Activated naive CD4-positive, alpha-beta T cell treated with Interleukin-2 at 50 U/mL for 16 hours (primary cell): ENCODE measurements around the gene TTBK1.

Experiments used
- DNase-seq: peaks from one replicate; pipeline ENCODE4 v3.0.0-alpha.2; 2020

Gene TTBK1

GRCh38 chr6:43308101-43308989 is 65.1 kb downstream of the TTBK1 start, which contains the start of gene CRIP3:
Gene CRIP3 (minus strand): TSS chr6:43308826. CDS start chr6:43308792, 34 bp downstream.
- DNase-seq, result peak; percentile 59

DNA sequence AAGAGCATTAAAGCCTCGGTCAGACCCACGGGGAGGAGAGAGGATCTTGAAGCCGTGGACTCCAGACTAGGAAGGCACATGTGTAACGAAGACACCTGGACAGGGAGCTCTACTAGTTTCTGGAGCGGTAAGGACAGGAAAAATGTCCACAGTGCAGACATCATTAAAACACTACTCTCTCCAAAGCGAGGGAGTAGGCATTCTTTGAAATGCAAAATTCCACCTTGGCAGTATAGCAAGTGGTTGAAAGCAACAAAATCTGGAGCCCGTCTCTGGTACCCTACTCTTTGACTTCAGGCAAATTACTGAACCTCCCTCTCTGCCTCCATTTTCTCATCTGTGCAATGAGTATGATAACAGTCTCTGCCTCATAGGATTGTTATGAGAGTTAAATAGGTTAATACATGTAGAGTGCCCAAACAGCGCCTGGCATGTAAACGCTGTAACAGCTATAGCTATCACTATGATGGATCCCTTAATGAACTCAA is 65.8 kb downstream of the TTBK1 start:
- no peak for DNase-seq

GRCh38 chr6:43310134-43310533 is 66.9 kb downstream of the TTBK1 start:
- DNase-seq, result no peak

- DNase-seq, result no peak
These were observed 67.3 kb downstream of the TTBK1 start for GRCh38 chr6:43310624-43311023.

DNA sequence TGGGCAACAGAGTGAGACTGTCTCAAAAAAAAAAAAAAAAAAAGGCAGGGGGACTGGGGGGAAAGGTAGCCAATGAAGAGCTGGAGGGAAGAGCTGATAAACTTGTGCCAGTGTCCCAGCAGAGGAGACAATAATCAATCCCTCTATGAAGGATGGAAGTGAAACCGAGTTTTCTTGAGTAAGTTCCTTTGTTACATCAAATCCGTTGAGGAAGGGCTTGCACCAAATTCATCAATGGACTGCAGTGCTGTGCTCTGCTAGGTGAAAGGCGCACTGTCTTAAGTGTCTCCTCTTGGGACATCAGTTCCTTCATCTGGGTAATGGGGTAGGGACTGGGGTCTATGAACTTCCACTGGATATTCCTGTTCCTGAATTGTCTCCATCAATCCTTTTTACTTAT is 68.4 kb downstream of the TTBK1 start:
- DNase-seq, result no peak

DNA sequence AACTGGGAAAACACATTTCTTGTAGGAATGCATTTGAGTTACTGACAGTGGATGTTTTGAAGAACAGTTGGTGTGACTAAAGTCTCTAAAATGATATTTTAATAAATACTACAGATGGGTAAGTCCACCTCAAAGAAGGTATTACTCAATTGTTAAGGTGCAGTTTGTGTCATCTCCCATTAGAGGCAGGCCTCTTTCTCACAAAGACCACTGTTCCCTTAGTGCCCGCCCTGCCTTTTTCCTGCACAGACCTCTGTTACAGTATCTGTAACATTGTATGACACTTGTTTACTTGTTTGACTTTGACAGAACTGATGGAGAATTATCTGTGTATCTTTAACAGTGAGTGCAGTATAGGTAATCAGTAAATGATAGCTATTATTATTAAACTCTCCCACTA is 70.5 kb downstream of the TTBK1 start:
- no peak for DNase-seq

- no peak for DNase-seq
These were observed 74.7 kb downstream of the TTBK1 start for GRCh38 chr6:43318011-43318410.

GRCh38 chr6:43325876-43326275 is 82.6 kb downstream of the TTBK1 start:
- no peak for DNase-seq

DNA sequence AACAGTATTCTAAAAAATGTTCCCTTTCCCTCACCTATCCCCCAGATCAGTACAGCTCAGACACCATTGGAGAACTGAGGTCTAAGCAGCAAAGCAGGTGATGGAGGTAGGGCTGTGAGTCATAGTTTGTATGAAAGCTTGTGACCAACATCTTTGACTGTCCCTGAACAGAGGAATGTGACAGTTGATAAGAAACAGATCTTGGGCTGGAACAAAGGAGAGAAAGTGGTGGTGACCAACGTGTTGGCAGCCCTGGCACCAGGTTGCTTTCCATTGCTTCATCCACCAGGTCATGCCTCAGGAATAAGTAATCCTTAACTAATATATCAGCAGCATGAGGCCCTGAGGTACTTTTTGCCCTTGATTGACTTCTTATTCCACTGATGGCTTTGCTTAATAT is 85.2 kb downstream of the TTBK1 start:
- DNase-seq, result no peak

- DNase-seq, result no peak
These were observed 88.2 kb downstream of the TTBK1 start for GRCh38 chr6:43331470-43331869.

DNA sequence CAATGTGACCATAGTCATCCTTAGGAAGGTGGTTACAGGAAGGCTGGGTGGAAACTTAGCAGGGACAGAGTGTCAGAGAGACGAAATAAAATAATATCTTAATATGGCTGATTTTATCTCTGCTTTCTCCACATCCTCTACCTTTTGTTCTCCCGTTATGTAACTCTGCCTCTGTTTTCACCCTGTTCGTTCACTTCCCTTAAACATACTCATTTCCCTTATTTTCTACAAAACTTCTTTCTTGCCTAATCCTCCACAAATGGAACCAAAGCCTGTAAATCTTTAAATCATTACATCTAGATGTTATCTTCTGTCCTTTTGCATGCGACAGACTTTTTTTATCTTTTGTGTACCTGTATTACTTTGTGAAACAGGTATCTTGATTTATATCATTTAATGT is 88.6 kb downstream of the TTBK1 start:
- DNase-seq, result no peak

DNA sequence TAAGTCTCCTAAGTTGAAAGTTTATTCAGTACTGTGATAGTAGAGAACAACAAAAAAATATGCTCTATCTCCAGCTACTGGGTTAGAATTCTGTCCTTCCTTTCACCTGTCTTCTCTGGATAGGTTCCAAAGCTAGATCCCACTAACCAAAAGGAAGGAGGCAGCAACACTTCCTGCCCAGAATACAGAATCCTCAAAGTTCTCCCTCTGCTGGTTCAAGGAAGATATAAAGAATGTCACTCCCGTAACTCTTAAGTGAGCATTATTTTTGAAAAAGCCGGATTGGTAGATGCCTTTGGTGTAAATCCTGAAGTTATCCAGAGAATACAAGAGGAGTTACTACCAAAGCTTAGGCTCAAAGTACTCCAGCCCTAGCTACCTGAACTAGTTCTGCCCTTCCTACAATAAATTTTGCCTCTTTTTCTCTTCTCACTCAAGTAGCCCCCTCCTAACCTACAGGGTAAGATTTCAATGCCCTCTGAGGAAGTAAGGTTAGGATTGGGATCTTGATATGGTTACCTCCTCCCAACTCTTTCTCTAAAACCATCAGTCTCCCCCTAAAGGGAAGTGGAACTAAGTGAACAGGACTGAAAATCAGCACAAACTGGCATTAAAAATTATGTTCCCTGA is 91.3 kb downstream of the TTBK1 start:
- DNase-seq, result no peak

- no peak for DNase-seq
These were observed 92.2 kb downstream of the TTBK1 start for GRCh38 chr6:43335469-43335868.

GRCh38 chr6:43336382-43336781 is 93.1 kb downstream of the TTBK1 start:
- DNase-seq, result no peak
